ENCODE results near the gene MAN1B1. TPM values are rescaled to one million over a fixed set of nuclear protein-coding genes. Genes with fewer than 3 reads are reported as not detected.

MAN1B1 gene
- total RNA-seq, 1 donor from 2014 or later, result 34.1 TPM

GRCh38 chr9:137067860-137068538, 18.8 kb upstream of the MAN1B1 start:
- no peak overlapping the region for H3K4me3 ChIP-seq
- intact Hi-C loops (cut with DNase I), result no loop called here
- no peaks in the 10 kb centered on the region for H3K9me3 ChIP-seq
- peaks cover 22% of the 10 kb centered on the region for H3K4me1 ChIP-seq
- H3K27ac ChIP-seq, result no peak overlapping the region
- no peak for DNase-seq (ENCODE audit: extremely low spot score in 2 of 2)
- H3K27me3 ChIP-seq, result no peaks in the 10 kb centered on the region
- TF ChIP-seq POLR2AphosphoS5 (IDR thresholded peaks at IDR 0.05; ENCODE audit: insufficient read depth in 1 of 2, low read depth in 1 of 2) (no peak), CTCF (IDR thresholded peaks at IDR 0.05) (peak; percentile 63 to 76 (median 73)), POLR2A (IDR thresholded peaks at IDR 0.05) (no peak)
- no peaks in the 10 kb centered on the region for H3K36me3 ChIP-seq

- H3K9me3 ChIP-seq, result no peaks in the 10 kb centered on the region
- H3K27ac ChIP-seq, result no peak overlapping the region
- no peak overlapping the region for H3K4me3 ChIP-seq
- intact Hi-C loops (cut with DNase I), result no loop called here
- H3K36me3 ChIP-seq, result no peaks in the 10 kb centered on the region
- DNase-seq (ENCODE audit: extremely low spot score in 2 of 2), result no peak
- no peaks in the 10 kb centered on the region for H3K27me3 ChIP-seq
- TF ChIP-seq POLR2AphosphoS5 (IDR thresholded peaks at IDR 0.05; ENCODE audit: insufficient read depth in 1 of 2, low read depth in 1 of 2) (no peak), POLR2A (IDR thresholded peaks at IDR 0.05) (no peak), CTCF (IDR thresholded peaks at IDR 0.05) (no peak)
- peaks cover 20% of the 10 kb centered on the region for H3K4me1 ChIP-seq
Observed at GRCh38 chr9:137068539-137069507, 18.0 kb upstream of the MAN1B1 start.

GRCh38 chr9:137069508-137070091, 17.2 kb upstream of the MAN1B1 start:
- peaks cover 14% of the 10 kb centered on the region for H3K4me1 ChIP-seq
- H3K4me3 ChIP-seq, result peak overlapping the region in 1 of 2 donors; percentile 44
- H3K27ac ChIP-seq, result no peak overlapping the region
- DNase-seq (ENCODE audit: extremely low spot score in 2 of 2), result no peak
- intact Hi-C loops (cut with DNase I), result no loop called here
- no peaks in the 10 kb centered on the region for H3K9me3 ChIP-seq
- no peaks in the 10 kb centered on the region for H3K27me3 ChIP-seq
- H3K36me3 ChIP-seq, result no peaks in the 10 kb centered on the region
- TF ChIP-seq POLR2A (IDR thresholded peaks at IDR 0.05) (no peak), POLR2AphosphoS5 (IDR thresholded peaks at IDR 0.05; ENCODE audit: insufficient read depth in 1 of 2, low read depth in 1 of 2) (no peak), CTCF (IDR thresholded peaks at IDR 0.05) (no peak)

GRCh38 chr9:137070201-137070905, 16.4 kb upstream of the MAN1B1 start, which contains the start of gene SAPCD2:
TSS of gene SAPCD2 (minus strand) at chr9:137070557. CDS start at chr9:137070460, 97 bp downstream.
- Histone ChIP-seq H3K9me3 (no peaks in the 10 kb centered on the region), H3K27me3 (no peaks in the 10 kb centered on the region), H3K27ac (peak within 1 kb of the TSS; percentile 9), H3K4me1 (peaks cover 14% of the 10 kb centered on the region), H3K4me3 (peak within 1 kb of the TSS; percentile 33 to 44), H3K36me3 (no peaks in the 10 kb centered on the region)
- TF ChIP-seq CTCF (IDR thresholded peaks at IDR 0.05) (no peak), POLR2AphosphoS5 (IDR thresholded peaks at IDR 0.05; ENCODE audit: insufficient read depth in 1 of 2, low read depth in 1 of 2) (peak in 1 of 2 donors; percentile 53)
- no peak for DNase-seq (ENCODE audit: extremely low spot score in 2 of 2)
- intact Hi-C loops (cut with DNase I), result no loop called here
